HG03342 (cell line): ENCODE results near the gene BHLHE41.
A peak's percentile ranks its signal among the peaks of the same experiment; 100 is the strongest.

Experiments
- ATAC-seq: cut with Tn5 transposase; IDR thresholded peaks from one replicate; pipeline ENCODE4 v1.9.1; 2021; ENCODE audit warnings: mild to moderate bottlenecking, moderate library complexity; ENCODE audit not compliant: unreplicated experiment

BHLHE41 gene

DNA sequence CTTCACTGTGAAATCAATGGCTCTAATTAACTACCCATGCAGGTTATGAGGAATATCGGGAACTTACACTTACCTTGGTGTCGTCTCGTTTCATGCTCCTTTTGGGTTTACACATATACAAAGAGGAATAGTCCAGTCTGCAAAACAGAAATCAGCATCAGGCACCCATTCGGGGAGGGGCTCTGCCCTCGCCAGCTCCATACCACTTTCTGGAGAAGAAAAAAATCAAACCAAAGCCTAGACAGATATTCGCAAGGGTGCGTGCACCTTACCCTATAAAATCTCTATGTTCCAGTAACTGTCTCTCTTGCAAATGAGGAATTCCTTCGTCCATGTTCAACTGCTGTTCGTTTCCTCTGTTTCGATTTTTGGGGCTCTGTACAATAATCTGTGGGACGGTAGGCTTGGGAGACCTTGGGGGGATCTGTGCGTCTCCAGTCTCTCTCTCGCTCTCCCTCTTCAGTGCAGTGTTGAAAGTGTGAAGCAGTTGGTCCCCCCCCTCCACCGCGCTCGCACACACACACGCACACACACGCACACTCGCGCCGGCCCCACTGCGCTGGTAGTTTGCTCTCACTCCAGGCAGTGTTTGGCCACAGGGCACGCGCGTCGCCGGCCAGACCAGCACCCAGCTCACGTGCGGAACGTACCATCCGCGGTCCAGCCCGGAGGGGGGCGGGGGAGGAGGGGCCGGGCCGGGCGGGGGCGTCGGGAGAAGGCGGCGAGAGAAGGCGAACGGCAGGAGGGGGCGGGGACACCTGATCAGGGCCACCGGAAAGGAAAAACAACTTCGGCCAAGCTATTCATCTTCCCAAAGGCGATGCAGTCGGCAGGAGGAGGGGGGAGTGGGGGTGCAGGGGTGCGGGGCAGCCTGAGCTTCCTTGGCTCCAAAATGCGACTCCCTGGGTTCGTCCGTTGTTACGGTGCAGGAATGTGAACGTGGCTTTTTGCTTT is at the start of gene BHLHE41:
TSS of gene BHLHE41 (minus strand) at position 592 of the 954 bp plus-strand sequence. CDS start at position 334, 258 bp downstream.
- ATAC-seq, result no peak

DNA sequence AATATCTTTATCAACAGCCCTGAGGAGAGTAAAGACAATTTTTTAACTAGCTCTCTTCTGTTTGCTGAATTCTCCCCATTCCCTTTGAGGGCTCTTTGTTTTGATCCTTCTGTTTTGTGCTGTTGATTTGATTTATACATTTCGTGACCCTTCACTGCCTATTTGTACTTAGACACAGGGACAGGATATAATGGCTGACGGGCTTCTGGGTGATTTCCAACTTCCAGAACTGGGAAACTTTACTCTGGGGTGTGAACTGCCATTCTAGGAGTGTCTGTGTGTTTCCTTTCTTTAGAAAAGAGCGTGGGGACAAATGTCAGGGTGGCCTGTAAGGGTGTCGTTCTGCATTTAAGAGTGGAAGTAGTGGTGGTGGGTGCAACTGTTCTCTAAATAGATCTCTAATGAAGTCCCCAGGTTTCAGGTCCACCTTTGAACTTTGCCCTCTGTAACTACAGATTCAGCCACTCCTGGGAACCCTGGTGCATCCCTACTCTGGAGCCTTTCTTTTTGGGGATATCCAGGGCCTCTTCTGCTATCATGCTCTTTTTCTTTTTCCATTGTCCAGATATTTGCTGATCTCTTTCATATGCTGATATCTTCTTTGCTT is 48.2 kb upstream of the BHLHE41 start:
- ATAC-seq, result no peak

DNA sequence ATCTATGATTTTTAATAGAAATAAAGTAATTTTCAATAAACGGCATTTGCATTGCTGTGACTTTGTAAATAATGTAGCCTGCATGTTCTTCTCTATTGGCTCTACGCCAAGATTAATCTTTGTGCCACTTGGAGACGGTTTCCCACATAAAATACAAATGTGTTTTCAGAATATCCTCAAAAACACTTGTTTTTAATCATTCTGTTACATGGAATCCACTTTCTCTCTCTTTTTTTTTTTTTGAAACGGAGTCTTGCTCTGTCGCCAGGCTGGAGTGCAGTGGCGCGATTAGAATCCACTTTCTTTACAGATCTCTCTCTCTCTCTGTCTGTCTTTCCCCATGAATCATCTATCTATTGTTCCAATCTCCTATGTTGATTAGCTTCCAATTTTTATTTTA is 47.7 kb upstream of the BHLHE41 start:
- no peak for ATAC-seq

DNA sequence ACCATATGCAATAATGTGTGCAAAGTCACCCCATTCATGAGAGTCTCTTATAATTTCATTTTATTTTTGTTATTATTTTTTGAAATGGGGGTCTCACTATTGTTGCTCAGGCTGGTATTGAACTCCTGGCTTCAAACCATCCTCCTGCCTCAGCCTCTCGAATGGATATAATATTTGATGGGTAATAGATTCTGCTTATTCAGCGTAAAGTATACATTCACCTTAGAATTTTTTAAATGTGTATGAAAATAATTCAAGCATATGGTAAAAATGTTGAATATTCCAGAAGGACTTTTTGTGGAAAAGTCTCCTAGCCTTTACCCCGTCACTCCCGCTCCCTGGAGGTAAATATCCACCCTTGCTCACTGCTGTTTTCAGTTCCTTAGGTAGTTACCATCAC is 47.2 kb upstream of the BHLHE41 start:
- no peak for ATAC-seq

DNA sequence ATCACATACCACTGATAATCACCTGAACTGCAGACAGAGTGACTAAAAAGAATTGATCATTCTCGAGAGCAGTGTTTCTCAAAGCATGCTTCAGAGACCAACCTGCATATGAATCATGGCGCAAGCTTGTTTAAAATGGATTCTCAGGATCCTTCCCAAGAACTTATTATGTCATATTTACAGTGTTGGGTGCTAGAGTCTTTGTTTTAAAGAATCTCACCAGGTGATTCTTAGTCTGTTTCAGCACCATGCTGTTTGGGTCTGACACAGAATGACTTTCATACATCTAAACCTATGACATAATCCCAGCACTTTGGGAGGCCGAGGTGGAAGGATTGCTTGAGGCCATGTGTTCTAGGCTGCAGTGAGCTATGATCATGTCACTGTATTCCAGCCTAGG is 39.3 kb upstream of the BHLHE41 start:
- no peak for ATAC-seq

DNA sequence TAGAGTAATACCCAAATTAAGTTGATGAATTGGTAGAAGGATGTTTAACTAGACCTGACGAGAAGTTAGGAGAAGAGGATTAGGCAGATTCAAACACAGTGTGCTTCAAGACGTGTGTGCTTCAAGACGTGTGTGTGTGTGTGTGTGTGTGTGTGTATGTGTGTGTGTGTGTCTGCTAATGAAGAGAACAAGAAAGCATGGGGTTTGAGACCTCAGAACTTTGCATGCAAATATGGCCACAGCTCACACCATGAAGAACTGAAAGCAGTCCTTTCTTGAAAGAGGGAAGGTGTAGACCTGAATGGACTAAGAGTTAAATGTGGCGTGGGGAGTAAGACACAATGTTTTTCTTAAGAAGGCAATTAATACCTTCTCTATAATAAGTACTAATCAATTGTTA is 38.1 kb upstream of the BHLHE41 start:
- peak; percentile 87 for ATAC-seq

DNA sequence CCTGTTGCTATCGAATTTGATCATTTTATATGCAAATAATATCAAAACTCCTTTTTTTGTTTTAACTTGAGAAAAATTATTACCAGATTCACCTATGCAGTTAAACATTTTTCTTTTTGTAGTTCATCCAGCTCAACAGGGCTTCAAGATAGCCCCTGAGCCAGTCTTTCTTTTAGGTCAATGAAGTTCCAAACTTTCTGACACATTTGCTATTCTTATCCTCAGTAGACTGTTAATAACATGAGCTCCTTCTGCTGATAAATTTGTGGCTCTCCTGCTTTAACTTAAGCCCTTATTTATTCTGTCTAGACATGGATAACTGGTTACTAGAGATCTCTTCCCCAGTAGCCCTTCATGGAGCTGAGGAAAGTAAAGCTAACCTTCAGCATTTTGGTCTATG is 37.3 kb upstream of the BHLHE41 start:
- no peak for ATAC-seq

DNA sequence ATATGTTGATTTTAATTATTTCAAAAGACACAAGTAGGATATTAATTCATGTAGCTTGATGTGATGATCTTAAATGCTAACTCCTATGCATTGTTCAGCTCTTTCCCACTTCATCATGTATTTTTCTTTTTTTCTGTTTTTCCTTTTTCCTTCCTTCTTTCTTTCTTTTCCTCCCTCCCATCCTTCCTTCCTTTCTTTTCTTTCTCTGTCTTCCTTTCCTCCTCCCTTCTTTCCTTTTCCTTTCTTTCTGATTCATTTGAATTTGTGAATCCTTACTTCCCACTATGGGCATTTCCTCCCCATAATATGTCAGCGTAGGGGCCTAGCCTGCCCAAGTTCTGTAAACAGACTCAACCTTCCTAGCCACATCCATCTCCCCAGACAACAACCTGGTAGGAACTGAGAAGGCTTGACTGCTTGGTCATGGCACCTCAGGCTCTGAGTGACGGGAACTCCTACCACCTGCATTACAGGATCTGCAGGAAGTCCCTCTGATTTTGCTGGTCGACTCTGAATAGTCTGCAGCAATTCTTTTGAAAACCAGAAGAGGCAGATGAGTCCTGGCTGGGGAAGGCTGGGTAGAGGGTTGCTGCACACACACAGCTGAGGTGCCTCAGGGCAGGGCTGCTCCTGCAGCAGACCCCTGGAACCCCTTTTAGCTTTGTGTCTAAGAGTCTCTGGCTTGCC is 33.4 kb upstream of the BHLHE41 start:
- no peak for ATAC-seq

DNA sequence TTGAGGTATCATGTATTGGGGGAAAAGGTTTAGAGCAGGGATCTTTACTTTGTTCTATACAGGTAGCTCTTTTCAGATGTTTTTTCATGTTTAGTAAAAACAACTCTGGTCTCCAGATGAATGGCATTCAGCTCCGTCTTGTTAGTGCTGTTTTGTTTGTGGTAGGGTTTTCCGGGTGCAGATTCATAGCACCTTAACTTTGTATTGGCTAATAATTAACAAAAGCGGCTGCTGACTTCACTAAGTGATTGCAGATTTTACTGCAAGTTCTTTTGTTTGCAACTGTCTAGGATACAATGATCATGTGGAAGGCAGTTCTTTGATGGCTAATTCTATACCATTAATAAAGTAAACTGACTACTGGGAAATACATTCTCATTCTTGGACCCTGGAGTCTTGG is 32.2 kb upstream of the BHLHE41 start:
- ATAC-seq, result peak; percentile 33

DNA sequence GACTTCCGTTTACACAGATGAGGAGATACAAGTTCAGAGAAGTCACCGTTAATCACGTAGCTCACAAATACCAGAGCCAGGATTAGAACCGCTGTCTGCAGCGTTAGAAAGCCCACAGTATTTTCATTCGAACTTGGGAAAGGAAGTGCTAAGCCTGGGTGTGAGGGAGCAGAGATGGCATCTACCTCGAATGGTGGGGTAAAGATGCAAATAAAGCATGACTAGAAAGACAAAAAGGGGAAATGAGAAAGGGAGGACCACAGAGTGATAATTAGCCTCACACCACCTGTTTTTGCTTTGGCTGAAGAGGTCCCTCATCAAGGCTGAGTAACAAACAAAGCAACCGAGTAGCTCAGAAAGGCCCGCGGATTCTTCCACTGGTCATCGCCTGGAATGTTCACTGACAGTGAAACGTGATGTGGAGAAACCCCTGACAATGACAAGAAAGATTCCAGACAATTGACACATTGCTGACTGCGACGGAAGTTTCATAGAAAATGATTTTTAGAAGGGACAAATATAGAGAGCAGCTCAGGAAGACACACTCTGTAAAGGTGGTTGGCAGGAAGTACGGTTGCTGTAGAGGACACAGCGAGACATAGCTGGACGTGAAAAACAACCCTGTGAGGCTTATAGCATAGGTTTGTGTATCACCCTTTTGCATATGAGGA is 31.5 kb upstream of the BHLHE41 start:
- ATAC-seq, result peak; percentile 84

DNA sequence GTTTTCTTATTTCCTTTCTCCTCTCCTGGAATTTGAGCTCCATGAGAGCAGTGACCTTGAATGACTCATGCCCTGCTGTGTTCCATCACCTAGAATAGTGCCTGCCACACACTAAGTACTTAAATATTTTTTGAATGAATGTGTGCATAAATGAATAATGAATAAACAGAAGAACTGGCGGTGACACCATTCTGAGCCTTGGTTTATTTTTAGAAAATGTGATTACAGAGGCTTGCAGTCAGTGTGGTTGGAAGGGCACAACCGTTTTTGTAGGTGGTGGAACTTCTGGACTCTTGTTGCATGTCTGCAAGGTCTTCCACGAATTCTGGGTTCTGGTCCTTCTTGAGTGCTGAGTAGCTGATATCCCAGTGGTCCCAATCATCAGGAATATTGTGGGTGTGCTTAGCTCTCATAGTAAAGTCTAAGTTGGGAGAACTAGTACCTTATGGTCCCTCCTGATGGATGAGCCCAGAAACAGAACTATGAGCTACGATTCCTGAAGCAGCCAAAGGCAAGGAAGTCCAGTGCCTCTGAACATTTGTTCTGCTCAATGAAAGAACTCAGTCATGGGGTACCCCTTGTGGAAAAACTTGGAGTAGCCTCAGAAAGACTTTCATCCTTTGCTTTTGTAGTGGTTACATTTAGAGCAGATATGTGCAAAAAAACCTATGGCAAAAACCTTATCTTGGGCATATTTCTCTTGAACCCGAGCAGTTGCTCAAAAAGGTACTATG is 28.8 kb upstream of the BHLHE41 start:
- no peak for ATAC-seq

DNA sequence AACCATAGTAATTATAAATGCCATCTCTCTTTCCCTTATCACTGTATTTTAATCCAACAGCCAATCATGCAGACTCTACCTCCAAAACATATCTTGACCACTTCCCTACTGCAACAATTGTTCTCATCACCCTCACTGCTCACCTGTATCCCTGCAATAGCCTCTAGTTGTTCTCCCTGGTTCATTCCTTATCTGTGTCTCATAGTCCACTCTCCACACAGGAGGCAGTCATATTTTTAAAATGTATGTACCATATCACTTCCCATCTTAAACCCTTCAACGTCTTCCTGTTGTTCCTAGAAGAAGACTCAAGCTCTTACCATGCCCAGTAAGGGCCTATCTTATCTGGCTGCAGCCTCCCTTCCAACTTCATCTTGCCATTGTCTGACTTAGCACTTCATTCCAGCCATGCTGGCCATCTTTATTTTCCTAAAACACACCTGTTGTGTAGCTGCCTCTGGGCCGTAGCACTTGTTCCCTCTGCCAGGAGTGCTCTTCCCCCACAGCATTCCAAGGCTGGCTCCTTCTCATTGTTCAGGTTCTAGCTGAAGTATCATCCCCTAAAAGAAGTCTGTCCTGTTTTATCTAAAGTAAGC is 27.8 kb upstream of the BHLHE41 start:
- ATAC-seq, result no peak

DNA sequence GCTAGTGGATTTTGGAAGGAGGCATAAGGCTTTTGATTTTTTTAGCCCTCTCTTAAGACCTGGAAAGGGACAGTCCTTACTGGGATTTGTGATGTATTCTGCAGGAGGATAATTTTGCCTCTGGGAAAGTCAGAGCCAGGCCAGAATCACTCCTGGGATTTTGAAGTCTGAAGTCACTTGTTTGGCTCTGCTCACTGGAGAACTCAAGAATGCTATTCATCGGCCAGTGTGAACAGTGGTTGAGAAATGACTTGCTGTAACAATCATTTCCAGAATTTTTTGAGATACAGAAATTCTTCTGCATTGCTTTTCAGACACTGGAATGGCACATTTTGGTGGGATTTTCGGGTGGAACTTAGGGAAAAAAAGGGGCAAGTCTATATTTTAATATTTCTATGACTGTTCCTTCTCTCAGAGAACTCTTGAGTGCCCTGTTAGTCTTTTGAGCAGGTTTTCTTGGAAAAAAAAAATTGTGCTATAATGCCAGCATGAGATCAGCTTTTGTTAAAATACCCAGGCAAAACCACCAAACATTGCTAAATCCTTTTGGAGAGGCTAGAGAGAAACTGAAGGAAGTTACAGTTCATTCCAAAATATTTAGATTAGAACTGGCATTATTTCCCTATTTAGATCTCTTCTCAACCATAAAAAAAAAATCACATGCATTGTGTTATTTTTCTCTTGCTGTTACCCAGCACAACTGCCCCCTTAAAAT is 26.1 kb upstream of the BHLHE41 start:
- ATAC-seq, result no peak

DNA sequence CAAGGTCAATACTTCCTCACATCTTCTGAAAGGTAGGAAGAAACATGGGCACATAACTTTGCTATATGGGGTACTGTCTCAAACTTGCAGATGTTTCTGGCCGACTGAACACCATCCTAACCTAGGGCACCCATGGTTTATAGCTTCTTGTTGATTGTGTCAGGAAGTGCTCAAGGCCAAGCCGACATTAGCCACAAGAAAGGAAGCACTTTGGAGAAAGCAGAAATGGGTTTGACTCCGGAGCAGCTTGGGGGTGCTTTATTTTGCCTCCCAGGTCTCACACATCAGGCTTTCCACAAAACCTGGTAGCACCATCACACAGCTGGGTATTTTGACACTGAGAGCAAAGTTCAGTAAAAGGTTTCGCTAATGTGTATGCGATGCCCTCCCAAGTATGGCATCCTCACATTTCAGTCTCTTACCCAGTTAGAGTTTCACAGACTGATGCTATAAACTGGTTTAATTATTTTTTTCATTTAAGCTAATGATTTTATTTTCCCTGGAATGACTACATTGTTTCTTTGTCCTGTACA is 25.2 kb upstream of the BHLHE41 start:
- ATAC-seq, result no peak

DNA sequence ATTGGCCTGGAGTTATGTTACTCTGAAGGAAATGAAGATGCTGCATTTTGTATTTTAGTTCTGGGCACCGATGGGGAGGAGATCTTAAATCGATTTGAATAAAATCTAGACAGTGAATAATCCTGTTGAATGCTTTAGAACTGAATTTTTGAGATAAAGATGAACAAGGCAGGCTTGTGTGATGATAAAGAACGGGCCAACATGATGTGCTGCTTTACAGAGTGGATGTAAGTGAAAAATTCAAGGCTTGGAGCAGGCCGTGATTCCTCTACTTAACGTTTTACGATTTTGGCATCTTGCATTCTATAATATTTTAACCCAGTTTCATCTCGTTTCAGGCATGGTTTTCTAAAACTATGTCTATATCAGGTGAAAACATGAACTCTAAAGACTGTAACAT is 23.5 kb upstream of the BHLHE41 start:
- ATAC-seq, result no peak

DNA sequence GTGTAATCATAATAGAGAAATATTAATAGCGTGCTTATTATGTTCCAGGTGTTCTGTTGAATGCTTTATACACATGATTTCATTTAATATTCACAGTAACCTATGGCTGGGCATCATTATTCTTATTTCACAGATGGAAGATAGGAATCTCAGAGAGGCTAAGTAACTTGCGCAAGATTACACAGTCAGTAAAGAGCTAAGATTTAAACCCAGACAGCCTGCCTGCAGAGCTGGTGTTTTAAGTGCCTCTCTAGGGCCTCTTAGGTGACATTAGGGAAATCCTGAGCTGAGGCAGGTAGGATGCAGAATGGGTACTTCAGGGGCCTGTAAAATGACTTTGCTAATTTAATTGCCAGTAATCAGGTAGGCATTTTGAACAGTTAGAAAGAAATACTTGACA is 18.5 kb upstream of the BHLHE41 start:
- ATAC-seq, result no peak

DNA sequence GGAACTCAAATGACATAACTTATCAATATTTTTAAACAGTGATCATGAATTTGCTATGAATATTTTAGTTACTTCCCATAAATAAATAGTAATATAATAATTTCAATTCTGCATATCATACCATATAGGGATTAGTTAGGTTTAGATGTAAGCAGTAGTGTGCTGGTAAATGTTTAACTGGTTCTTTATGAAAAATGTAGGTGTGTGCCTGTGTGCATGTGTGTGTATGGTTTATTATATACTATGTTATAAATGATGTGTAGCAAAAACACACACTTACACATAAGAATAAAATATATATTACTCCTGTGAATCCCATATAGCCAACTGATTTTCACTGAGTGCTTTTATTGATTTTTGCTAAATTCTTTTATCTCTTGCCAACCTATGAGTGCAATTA is 14.0 kb upstream of the BHLHE41 start:
- ATAC-seq, result no peak

DNA sequence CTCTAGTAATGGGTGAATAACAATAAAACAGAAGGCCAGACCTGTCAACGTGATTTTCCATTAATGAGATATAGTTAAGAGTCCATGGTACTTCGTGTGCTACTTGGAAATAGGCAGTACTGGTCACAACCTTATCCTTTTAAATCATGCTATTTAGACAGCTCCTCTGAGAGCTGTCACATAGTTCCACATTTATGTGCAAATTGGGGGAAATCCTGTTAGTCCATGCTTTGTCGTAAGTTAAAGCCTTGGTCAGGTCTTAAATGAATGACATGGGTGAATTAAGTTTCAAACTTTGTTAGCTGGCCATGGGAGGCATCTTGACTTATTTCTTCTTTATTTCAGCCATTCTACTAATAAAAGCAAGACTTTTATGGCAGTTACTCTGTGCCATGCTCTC is 11.9 kb upstream of the BHLHE41 start:
- no peak for ATAC-seq

DNA sequence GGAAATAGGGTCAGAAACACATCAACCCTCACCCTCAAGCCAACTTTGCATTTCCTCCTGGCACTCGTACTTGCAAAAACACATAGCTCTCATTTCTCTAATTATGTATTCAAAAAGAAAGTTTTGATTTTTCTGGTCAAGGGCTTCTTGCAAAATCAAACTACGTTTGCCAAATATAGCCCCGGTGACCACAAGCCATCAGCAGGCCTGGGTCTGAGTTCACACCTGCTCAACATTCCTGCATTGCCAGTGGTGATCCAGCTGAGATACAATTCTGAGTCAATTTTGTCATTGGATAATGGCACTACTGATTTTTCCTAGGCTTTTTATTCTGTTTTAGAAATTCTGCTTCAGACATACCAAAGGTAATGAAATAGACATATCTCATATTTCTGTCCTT is 10.7 kb upstream of the BHLHE41 start:
- ATAC-seq, result no peak
